ENCODE results near the gene DLGAP1. TPM values are rescaled to one million over a fixed set of nuclear protein-coding genes. Genes with fewer than 3 reads are reported as not detected.
"Not testable (repeated sequence)": the region's sequence is repeated elsewhere in the genome, so short reads cannot be mapped to it uniquely, and the experiment has no call there.

DLGAP1 gene
- total and polyA plus RNA-seq, 10 of the 15 experiments (the other 5 are each of a cell fraction or from before 2014, with no cell fraction given): 0.23 to 27.6 (median 1.9) TPM

DNA sequence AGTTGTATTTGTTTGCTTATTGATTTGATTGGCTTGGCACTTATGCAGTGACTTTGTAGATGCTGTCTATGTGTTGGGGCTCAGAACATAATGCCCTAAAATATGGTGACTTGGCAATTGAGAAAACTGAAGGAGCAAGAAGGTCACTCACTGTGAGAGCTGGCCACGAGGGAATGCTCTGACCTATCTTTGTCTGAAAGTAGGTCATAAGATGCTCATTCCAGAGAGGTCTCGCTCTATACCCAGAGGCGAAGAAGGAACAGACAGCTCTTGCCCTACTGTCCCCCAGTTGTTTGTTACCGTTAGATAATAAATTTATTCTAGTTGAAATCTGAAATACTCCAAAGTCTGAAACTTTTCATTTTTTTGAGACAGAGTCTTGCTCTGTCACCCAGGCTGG, 846.6 kb downstream of the DLGAP1 start (continued):
- no peak for TF ChIP-seq MEF2B (IDR thresholded peaks at IDR 0.05; ENCODE audit: partially characterized antibody, poor library complexity, severe bottlenecking)
- TF ChIP-seq NFIC (IDR thresholded peaks at IDR 0.05; ENCODE audit: low read depth, low read length): no peak
- no peak for TF ChIP-seq PAX5 (IDR thresholded peaks at IDR 0.05; ENCODE audit: borderline replicate concordance, low read depth, low read length)

DNA sequence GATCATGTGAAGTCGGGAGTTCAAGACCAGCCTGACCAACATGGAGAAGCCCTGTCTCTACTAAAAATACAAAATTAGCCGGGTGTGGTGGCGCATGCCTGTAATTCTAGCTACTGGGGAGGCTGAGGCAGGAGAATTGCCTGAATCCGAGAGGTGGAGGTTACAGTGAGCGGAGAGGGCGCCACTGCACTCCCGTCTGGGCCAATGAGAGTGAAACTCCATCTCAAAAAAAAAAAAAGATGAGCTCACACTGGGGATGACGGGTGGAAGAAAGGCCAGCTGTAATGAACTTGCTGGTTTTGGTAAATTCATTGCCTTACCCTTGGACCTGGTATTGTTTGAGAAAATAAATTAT, 847.0 kb downstream of the DLGAP1 start:
- RAD21 ChIA-PET (ENCODE audit: unreplicated experiment); H3K27me3 ChIP-seq (replicated peaks in 1 of 2; ENCODE audit: control insufficient read depth in 2 of 2, insufficient read depth in 2 of 2, low read length in 1 of 2); H3K9ac ChIP-seq (ENCODE audit: control insufficient read depth, insufficient read depth, low read length); ATAC-seq; H3K27ac ChIP-seq (ENCODE audit: control insufficient read depth, insufficient read depth); H2AFZ ChIP-seq (ENCODE audit: control insufficient read depth, low read depth, low read length); H3K9me3 ChIP-seq (replicated peaks; ENCODE audit: control insufficient read depth, insufficient read depth, low read length); H3K79me2 ChIP-seq (ENCODE audit: control insufficient read depth, insufficient read depth, low read length); FAIRE-seq; H3K4me2 ChIP-seq (ENCODE audit: control insufficient read depth, insufficient read depth); in situ Hi-C loops (cut with MboI); DNase-seq (ENCODE audit: low read depth, low spot score); H3K4me3 ChIP-seq; H3K36me3 ChIP-seq (ENCODE audit: control insufficient read depth in 2 of 2, insufficient read depth in 2 of 2, low read length in 1 of 2); H4K20me1 ChIP-seq (ENCODE audit: control insufficient read depth, insufficient read depth); BruUV-seq (replicated peaks): not testable (repeated sequence)
- SMC1A ChIA-PET (ENCODE audit: uncharacterized antibody, unreplicated experiment): interaction anchor here (4.1 to 4.5 kb wide), 2 partner anchors 13 to 58 kb away, joined by 16 to 36 read pairs; no protein-coding TSS in a partner anchor
- CTCF ChIA-PET: interaction anchor here (0.6 to 4.9 kb wide), 3 partner anchors 13 to 108 kb away, joined by 3 to 44 read pairs (median 10); no protein-coding TSS in a partner anchor
- intact Hi-C loops (cut with micrococcal nuclease; ENCODE audit: unreplicated experiment): loop anchor here (10.0 kb wide), 1 partner anchor 433 kb away; no protein-coding TSS in a partner anchor
- WGBS (ENCODE audit: insufficient coverage, insufficient replicate concordance, low lambda C conversion rate, missing lambda C conversion rate): 78% methylated on average over 8 of the region's 8 CpGs
- POLR2A ChIA-PET: interaction anchor here (0.5 kb wide), 1 partner anchor 389 kb away, joined by 3 read pairs; no protein-coding TSS in a partner anchor
- peaks cover 19% of the 10 kb centered on the region for H3K4me1 ChIP-seq (ENCODE audit: control insufficient read depth, insufficient read depth, low read length)

DNA sequence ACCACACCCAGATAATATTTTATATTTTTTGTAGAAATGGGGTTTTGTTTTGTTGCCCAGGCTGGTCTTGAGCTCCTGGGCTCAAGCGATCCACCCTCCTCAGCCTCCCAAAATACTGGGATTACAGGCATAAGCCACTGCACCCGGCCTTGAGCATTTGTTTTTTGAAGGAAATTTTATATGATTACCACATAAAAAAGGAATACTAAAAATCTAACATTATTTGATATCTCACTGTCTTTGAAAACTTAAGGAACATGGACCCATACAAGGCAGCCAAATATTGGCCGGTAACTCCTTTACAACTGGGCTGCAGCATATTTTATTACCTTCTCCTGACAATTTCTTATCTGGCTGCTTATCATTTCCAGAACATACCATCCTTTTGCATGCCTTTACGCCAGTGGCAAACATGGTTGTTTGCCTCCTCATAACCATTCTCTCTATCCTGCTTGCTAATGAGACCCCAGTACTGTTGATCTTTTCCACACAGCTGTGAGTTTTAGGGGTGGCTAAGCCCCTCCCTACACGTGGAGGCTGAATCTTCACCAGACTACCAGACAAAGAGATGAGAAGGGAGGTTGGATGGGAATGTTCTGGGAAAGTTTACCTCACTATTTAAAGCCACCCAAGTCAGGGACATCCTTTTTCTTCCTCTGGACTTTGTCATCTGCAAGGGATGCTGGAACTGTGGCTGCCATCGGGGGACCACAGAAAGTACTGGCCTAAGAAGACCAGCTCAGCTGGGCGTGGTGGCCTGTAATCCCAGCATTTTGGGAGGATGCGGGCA, 847.6 kb downstream of the DLGAP1 start:
- intact Hi-C loops (cut with micrococcal nuclease; ENCODE audit: unreplicated experiment): loop anchor here (10.0 kb wide), 1 partner anchor 433 kb away; no protein-coding TSS in a partner anchor
- Histone ChIP-seq H3K36me3 (ENCODE audit: control insufficient read depth in 2 of 2, insufficient read depth in 2 of 2, low read length in 1 of 2) (no peaks in the 10 kb centered on the region), H3K27me3 (replicated peaks in 1 of 2; ENCODE audit: control insufficient read depth in 2 of 2, insufficient read depth in 2 of 2, low read length in 1 of 2) (no peaks in the 10 kb centered on the region), H3K4me3 (no peak overlapping the region), H3K9me3 (replicated peaks; ENCODE audit: control insufficient read depth, insufficient read depth, low read length) (no peaks in the 10 kb centered on the region), H3K4me1 (ENCODE audit: control insufficient read depth, insufficient read depth, low read length) (peaks cover 25% of the 10 kb centered on the region), H3K79me2 (ENCODE audit: control insufficient read depth, insufficient read depth, low read length) (no peaks in the 10 kb centered on the region), H4K20me1 (ENCODE audit: control insufficient read depth, insufficient read depth) (no peaks in the 10 kb centered on the region), H3K27ac (ENCODE audit: control insufficient read depth, insufficient read depth) (no peak overlapping the region), H3K4me2 (ENCODE audit: control insufficient read depth, insufficient read depth) (no peak overlapping the region), H3K9ac (ENCODE audit: control insufficient read depth, insufficient read depth, low read length) (no peak overlapping the region), H2AFZ (ENCODE audit: control insufficient read depth, low read depth, low read length) (no peak overlapping the region)
- ChIA-PET POLR2A (interaction anchor here (0.5 kb wide), 1 partner anchor 390 kb away, joined by 3 read pairs; no protein-coding TSS in a partner anchor), RAD21 (ENCODE audit: unreplicated experiment) (no interaction called here), SMC1A (ENCODE audit: uncharacterized antibody, unreplicated experiment) (interaction anchor here (0.7 to 4.5 kb wide), 4 partner anchors 8 to 59 kb away, joined by 3 to 36 read pairs (median 10); no protein-coding TSS in a partner anchor), CTCF (interaction anchor here (2.4 to 4.9 kb wide), 2 partner anchors 12 to 58 kb away, joined by 10 to 44 read pairs; no protein-coding TSS in a partner anchor)
- ATAC-seq: no peak
- WGBS (ENCODE audit: insufficient coverage, insufficient replicate concordance, low lambda C conversion rate, missing lambda C conversion rate): 78% methylated on average over 8 of the region's 8 CpGs
- no peak for FAIRE-seq
- no TSS peak for BruUV-seq (replicated peaks)
- DNase-seq (ENCODE audit: low read depth, low spot score): no peak
- in situ Hi-C loops (cut with MboI): no loop called here
- TF ChIP-seq ZZZ3 (IDR thresholded peaks at IDR 0.05; ENCODE audit: control insufficient read depth, insufficient read length, low read depth): no peak
- TF ChIP-seq, protein P1, sequence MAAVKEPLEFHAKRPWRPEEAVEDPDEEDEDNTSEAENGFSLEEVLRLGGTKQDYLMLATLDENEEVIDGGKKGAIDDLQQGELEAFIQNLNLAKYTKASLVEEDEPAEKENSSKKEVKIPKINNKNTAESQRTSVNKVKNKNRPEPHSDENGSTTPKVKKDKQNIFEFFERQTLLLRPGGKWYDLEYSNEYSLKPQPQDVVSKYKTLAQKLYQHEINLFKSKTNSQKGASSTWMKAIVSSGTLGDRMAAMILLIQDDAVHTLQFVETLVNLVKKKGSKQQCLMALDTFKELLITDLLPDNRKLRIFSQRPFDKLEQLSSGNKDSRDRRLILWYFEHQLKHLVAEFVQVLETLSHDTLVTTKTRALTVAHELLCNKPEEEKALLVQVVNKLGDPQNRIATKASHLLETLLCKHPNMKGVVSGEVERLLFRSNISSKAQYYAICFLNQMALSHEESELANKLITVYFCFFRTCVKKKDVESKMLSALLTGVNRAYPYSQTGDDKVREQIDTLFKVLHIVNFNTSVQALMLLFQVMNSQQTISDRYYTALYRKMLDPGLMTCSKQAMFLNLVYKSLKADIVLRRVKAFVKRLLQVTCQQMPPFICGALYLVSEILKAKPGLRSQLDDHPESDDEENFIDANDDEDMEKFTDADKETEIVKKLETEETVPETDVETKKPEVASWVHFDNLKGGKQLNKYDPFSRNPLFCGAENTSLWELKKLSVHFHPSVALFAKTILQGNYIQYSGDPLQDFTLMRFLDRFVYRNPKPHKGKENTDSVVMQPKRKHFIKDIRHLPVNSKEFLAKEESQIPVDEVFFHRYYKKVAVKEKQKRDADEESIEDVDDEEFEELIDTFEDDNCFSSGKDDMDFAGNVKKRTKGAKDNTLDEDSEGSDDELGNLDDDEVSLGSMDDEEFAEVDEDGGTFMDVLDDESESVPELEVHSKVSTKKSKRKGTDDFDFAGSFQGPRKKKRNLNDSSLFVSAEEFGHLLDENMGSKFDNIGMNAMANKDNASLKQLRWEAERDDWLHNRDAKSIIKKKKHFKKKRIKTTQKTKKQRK (IDR thresholded peaks at IDR 0.05; ENCODE audit: low read depth, low read length): no peak
- TF ChIP-seq MYB (IDR thresholded peaks at IDR 0.05; ENCODE audit: borderline replicate concordance, low read depth, low read length): no peak
- no peak for TF ChIP-seq CBX5 (IDR thresholded peaks at IDR 0.05; ENCODE audit: low read depth)
- TF ChIP-seq NR2F1 (conservative IDR thresholded peaks at IDR 0.05): no peak
- no peak for TF ChIP-seq CREM (IDR thresholded peaks at IDR 0.05; ENCODE audit: low read depth)
- TF ChIP-seq EGR1 (IDR thresholded peaks at IDR 0.05; ENCODE audit: borderline replicate concordance in 1 of 2, low read depth in 2 of 2, low read length in 2 of 2): no peak
- TF ChIP-seq NFIC (IDR thresholded peaks at IDR 0.05; ENCODE audit: low read depth, low read length): no peak
- TF ChIP-seq PML (IDR thresholded peaks at IDR 0.05; ENCODE audit: low read length): no peak
